Endothelial cell of umbilical vein (primary cell): Measurements from ENCODE around the gene NPDC1. TPM values are rescaled to one million over a fixed set of nuclear protein-coding genes. Genes with fewer than 3 reads are reported as not detected.

Experiments used
- BruUV-seq: library from RNA; stranded (reverse); fragments of 400-500 nt; replicated peaks from 2 replicates; lab custom pipeline; 2021; lab: Mats Ljungman, UMichigan
- CTCF ChIA-PET: fragments of 300-600, 350-600 bp; sonication (Branson Sonifier 250); formaldehyde crosslinking; loops from one replicate; lab custom pipeline; 2021; ENCODE audit warnings: antibody characterized with exemption, inconsistent platforms; lab: Charles Lee
- POLR2A ChIA-PET: fragments of 300-600, 350-600 bp; sonication (Branson Sonifier 250); formaldehyde crosslinking; loops from one replicate; lab custom pipeline; 2021; ENCODE audit warnings: antibody characterized with exemption, inconsistent platforms; lab: Charles Lee
- DNase-seq: peaks from one replicate; pipeline ENCODE4 v3.0.0-alpha.2; 2011; ENCODE audit warnings: low read depth, low spot score
- FAIRE-seq: peaks from 2 replicates; lab custom pipeline; 2011; peaks lifted over from hg19 to GRCh38; lab: Jason Lieb, UNC
- H2AFZ ChIP-seq: 2 replicates; pipeline ENCODE4 v1.6.0; 2012; ENCODE audit warnings: low read depth, low read length, control low read depth, inconsistent platforms
- H3K27ac ChIP-seq: 2 replicates; pipeline ENCODE4 v1.5.1; 2011; ENCODE audit warnings: low read depth, mild to moderate bottlenecking, control low read depth, low read length, moderate library complexity; ENCODE audit not compliant: insufficient read depth
- H3K27me3 ChIP-seq, 2 experiments: 2 replicates each; pipeline versions ENCODE4 v1.6.0 to v1.6.1; 2011; ENCODE audit warnings: low read length in 2 of 2, mixed read lengths in 1 of 2; ENCODE audit not compliant: control insufficient read depth in 2 of 2, insufficient read depth in 2 of 2
- H3K36me3 ChIP-seq, 2 experiments: 2 replicates in 1 of 2; 3 replicates in 1 of 2; pipeline ENCODE4 v1.5.1; 2011; ENCODE audit warnings: low read length in 2 of 2, mild to moderate bottlenecking in 1 of 2, moderate library complexity in 1 of 2; ENCODE audit not compliant: control insufficient read depth in 2 of 2, insufficient read depth in 2 of 2; ENCODE audit errors: extremely low read depth in 1 of 2
- H3K4me1 ChIP-seq: 3 replicates; pipeline ENCODE4 v1.5.1; 2011; ENCODE audit warnings: mild to moderate bottlenecking, low read length; ENCODE audit not compliant: control insufficient read depth, insufficient read depth; ENCODE audit errors: extremely low read depth
- H3K4me2 ChIP-seq: 2 replicates; pipeline ENCODE4 v1.6.1; 2011; ENCODE audit warnings: low read length, control low read depth, mixed read lengths; ENCODE audit not compliant: insufficient read depth
- H3K4me3 ChIP-seq, 3 experiments: fragments of 200-600 bp in 1 of 3; sonication (generic), shearing (Covaris generic) in 1 of 3; replicated peaks in 1 of 3; 2 replicates each; pipeline ENCODE4 v1.5.1; 2011 to 2016; ENCODE audit warnings: control low read depth in 3 of 3, low read length in 3 of 3, mild to moderate bottlenecking in 2 of 3, inconsistent platforms in 1 of 3, low read depth in 1 of 3, moderate library complexity in 1 of 3; ENCODE audit not compliant: insufficient read depth in 1 of 3
- H3K79me2 ChIP-seq: 2 replicates; pipeline ENCODE4 v1.6.0; 2012; ENCODE audit warnings: low read length, inconsistent platforms; ENCODE audit not compliant: control insufficient read depth, insufficient read depth
- H3K9ac ChIP-seq: replicated peaks from 2 replicates; pipeline ENCODE3; 2011; ENCODE audit warnings: low read length, control low read depth; ENCODE audit not compliant: insufficient read depth; ENCODE audit errors: extremely low read depth
- H3K9me1 ChIP-seq: replicated peaks from 3 replicates; pipeline ENCODE4 v1.6.0; 2011; ENCODE audit warnings: mild to moderate bottlenecking, low read length; ENCODE audit not compliant: control insufficient read depth, insufficient read depth; ENCODE audit errors: extremely low read depth
- H3K9me3 ChIP-seq: replicated peaks from 2 replicates; pipeline ENCODE4 v1.5.1; 2012; ENCODE audit warnings: low read length, inconsistent platforms; ENCODE audit not compliant: control insufficient read depth, insufficient read depth
- H4K20me1 ChIP-seq: replicated peaks from 2 replicates; pipeline ENCODE3; 2011; ENCODE audit warnings: mild to moderate bottlenecking, low read length; ENCODE audit not compliant: control insufficient read depth, insufficient read depth; ENCODE audit errors: extremely low read depth
- EZH2 ChIP-seq: IDR thresholded peaks from 2 replicates; pipeline ENCODE4 v1.6.1; 2012; ENCODE audit warnings: borderline replicate concordance, low read depth, mild to moderate bottlenecking, moderate library complexity, low read length, inconsistent platforms; ENCODE audit not compliant: severe bottlenecking
- FOS ChIP-seq: IDR thresholded peaks from 2 replicates; pipeline ENCODE4 v1.6.1; 2011; ENCODE audit warnings: mild to moderate bottlenecking, low read length, moderate library complexity, borderline replicate concordance; ENCODE audit not compliant: insufficient read depth
- GATA2 ChIP-seq: IDR thresholded peaks from 2 replicates; pipeline ENCODE4 v1.7.0; 2011; ENCODE audit warnings: low read depth, mild to moderate bottlenecking, moderate library complexity, mixed read lengths, low read length; ENCODE audit not compliant: insufficient read length, insufficient read depth
- JUN ChIP-seq: IDR thresholded peaks from 2 replicates; pipeline ENCODE4 v1.6.1; 2011; ENCODE audit warnings: borderline replicate concordance, low read depth; ENCODE audit not compliant: insufficient read length, insufficient read depth
- MYC ChIP-seq: IDR thresholded peaks from one replicate; pipeline ENCODE4 v1.6.1; 2011; ENCODE audit warnings: mild to moderate bottlenecking, low read depth, low read length
- POLR2A ChIP-seq: IDR thresholded peaks from 2 replicates; pipeline ENCODE4 v1.6.1; 2012; ENCODE audit warnings: low read depth, mild to moderate bottlenecking, control low read depth, low read length
- POLR2AphosphoS5 ChIP-seq: IDR thresholded peaks from 2 replicates; pipeline ENCODE4 v1.6.1; 2012; ENCODE audit warnings: low read depth, mild to moderate bottlenecking, control low read depth, low read length, moderate library complexity; ENCODE audit not compliant: insufficient read depth
- dilution Hi-C: fragments of 300-500 bp; cut with MboI; formaldehyde crosslinking; loops from one replicate; pipeline ENCODE4 v1.15.0; 2019; ENCODE audit warnings: low sequenced_read_pairs; ENCODE audit not compliant: extremely low pct_ligation_motif_present
- intact Hi-C: fragments of 100-400 bp; cut with micrococcal nuclease; formaldehyde crosslinking; loops from one replicate; pipeline ENCODE4 v1.10.0; 2022
- polyA plus RNA-seq, 4 experiments: library from polyadenylated mRNA; depleted of rRNA in 3 of 4; stranded (reverse) in 3 of 4; unstranded in 1 of 4; fragments of >200 nt; gene quantifications; 2 replicates each; pipeline versions ENCODE4 v1.2.1 to v1.2.3, GENCODE V29; 2011 to 2012; ENCODE audit warnings: missing spikeins in 1 of 4
- total RNA-seq: library from RNA; stranded (reverse); gene quantifications from 2 replicates; pipeline ENCODE4 v1.2.3, GENCODE V29; 2021
- TF ChIP-seq, protein P1 (sequence below): IDR thresholded peaks from 2 replicates; pipeline ENCODE4 v1.6.1; 2011; ENCODE audit not compliant: insufficient read depth, insufficient read length
- TF ChIP-seq, protein P2 (sequence below), 2 donors: IDR thresholded peaks; 1 replicate in 1 of 2; 2 replicates in 1 of 2; pipeline ENCODE4 v1.5.1; 2011; ENCODE audit warnings: low read length in 2 of 2, mild to moderate bottlenecking in 2 of 2, moderate library complexity in 2 of 2, control low read depth in 1 of 2, inconsistent platforms in 1 of 2, low read depth in 1 of 2; ENCODE audit not compliant: insufficient read depth in 1 of 2; ENCODE audit errors: extremely low read depth in 1 of 2

Gene NPDC1
- total and polyA plus RNA-seq, 2 donors (not counting 3 experiments of a cell fraction or from before 2014, with no cell fraction given), result 115 to 181 TPM

DNA sequence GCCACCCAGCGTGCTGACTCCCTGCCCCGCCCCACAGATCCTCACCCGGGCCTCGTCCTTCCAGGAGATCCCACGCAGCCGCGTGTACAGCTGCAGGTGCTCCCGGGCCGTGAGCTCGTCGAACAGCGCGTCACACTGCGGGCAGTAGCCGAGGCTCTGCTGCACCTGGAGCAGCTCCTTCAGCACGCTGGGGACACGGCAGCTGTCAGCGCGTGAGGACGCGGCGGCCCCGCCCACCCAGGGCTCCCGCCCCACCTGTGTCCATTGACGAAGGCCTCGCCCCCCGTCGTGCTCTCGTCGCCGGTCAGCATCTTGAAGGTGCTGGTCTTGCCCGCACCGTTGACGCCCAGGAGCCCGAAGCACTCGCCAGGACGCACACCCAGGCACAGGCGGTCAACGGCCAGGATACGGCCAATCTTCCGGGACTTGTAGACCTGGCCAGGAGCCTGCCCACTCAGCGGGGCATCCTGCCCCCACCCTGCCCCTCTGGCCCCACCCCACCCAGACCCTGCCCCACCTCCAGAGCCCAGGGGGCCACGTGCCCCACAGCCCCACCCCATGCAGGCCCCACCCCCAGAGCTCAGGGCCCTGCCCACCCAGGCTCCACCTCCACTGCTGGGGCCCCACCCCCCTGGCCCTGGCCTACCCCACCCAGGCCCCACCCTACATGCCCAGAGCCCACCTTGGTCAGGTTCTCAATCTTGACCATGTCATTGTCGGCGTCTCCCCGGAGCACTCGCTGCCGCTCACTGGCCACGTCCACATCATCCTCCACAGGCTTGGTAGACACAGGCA is 35.8 kb downstream of the NPDC1 start:
- no peaks in the 10 kb centered on the region for H3K9me1 ChIP-seq
- no peak for FAIRE-seq
- ChIA-PET CTCF (interaction anchor here (1.0 to 1.9 kb wide), 3 partner anchors 12 to 25 kb away, joined by 3 to 6 read pairs (median 3); no protein-coding TSS in a partner anchor), POLR2A (no interaction called here)
- intact Hi-C loops (no loop called here), dilution Hi-C loops (no loop called here)
- H3K4me2 ChIP-seq, result no peak overlapping the region
- DNase-seq, result no peak
- no peaks in the 10 kb centered on the region for H3K4me1 ChIP-seq
- no peak overlapping the region for H2AFZ ChIP-seq
- H3K27ac ChIP-seq, result no peak overlapping the region
- H3K9me3 ChIP-seq, result no peaks in the 10 kb centered on the region
- no TSS peak for BruUV-seq
- H3K79me2 ChIP-seq, result no peaks in the 10 kb centered on the region
- TF ChIP-seq GATA2 (no peak), JUN (no peak), FOS (no peak), POLR2AphosphoS5 (no peak), POLR2A (no peak), EZH2 (no peak), MYC (no peak)
- TF ChIP-seq, protein P1, sequence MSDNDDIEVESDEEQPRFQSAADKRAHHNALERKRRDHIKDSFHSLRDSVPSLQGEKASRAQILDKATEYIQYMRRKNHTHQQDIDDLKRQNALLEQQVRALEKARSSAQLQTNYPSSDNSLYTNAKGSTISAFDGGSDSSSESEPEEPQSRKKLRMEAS, result no peak
- TF ChIP-seq, protein P2, sequence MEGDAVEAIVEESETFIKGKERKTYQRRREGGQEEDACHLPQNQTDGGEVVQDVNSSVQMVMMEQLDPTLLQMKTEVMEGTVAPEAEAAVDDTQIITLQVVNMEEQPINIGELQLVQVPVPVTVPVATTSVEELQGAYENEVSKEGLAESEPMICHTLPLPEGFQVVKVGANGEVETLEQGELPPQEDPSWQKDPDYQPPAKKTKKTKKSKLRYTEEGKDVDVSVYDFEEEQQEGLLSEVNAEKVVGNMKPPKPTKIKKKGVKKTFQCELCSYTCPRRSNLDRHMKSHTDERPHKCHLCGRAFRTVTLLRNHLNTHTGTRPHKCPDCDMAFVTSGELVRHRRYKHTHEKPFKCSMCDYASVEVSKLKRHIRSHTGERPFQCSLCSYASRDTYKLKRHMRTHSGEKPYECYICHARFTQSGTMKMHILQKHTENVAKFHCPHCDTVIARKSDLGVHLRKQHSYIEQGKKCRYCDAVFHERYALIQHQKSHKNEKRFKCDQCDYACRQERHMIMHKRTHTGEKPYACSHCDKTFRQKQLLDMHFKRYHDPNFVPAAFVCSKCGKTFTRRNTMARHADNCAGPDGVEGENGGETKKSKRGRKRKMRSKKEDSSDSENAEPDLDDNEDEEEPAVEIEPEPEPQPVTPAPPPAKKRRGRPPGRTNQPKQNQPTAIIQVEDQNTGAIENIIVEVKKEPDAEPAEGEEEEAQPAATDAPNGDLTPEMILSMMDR (IDR thresholded peaks at IDR 0.05; ENCODE audit: extremely low read depth in 1 of 2, insufficient read depth in 1 of 2, low read depth in 1 of 2, low read length in 2 of 2), result no peak
- H3K27me3 ChIP-seq, result no peaks in the 10 kb centered on the region
- H3K4me3 ChIP-seq, result no peak overlapping the region
- no peaks in the 10 kb centered on the region for H3K36me3 ChIP-seq
- H3K9ac ChIP-seq, result no peak overlapping the region
- H4K20me1 ChIP-seq, result no peaks in the 10 kb centered on the region
